Adrenal gland (tissue), 12 donors: ENCODE measurements around the gene RBBP5. TPM values are rescaled to one million over a fixed set of nuclear protein-coding genes. Genes with fewer than 3 reads are reported as not detected.

Source experiments
- DNase-seq, 7 donors: peaks; one replicate each; pipeline ENCODE4 v3.0.0-alpha.2; 2019 to 2020
- H3K27ac ChIP-seq, 5 donors: fragments of 200-600 bp; sonication (generic) in 4 of 5; 1 replicate in 3 of 5; 2 replicates in 2 of 5; pipeline versions ENCODE4 v1.5.1 to v1.8.0; 2016 to 2020; ENCODE audit warnings: mild to moderate bottlenecking in 1 of 5
- H3K27me3 ChIP-seq: fragments of 200-600 bp; 2 replicates; pipeline ENCODE4 v1.8.0; 2021
- H3K36me3 ChIP-seq, 2 donors: fragments of 200-600 bp; replicated peaks in 1 of 2; 1 replicate in 1 of 2; 2 replicates in 1 of 2; pipeline versions ENCODE4 v1.5.1 to v1.8.0; 2018 to 2022
- H3K4me1 ChIP-seq, 2 donors: fragments of 200-600 bp; replicated peaks in 1 of 2; 1 replicate in 1 of 2; 2 replicates in 1 of 2; pipeline versions ENCODE4 v1.5.1 to v1.8.0; 2018 to 2021
- H3K4me3 ChIP-seq, 4 donors: fragments of 200-600 bp; sonication (generic) in 3 of 4; one replicate each; pipeline ENCODE4 v1.5.1; 2016 to 2018
- H3K9me3 ChIP-seq, 3 donors: fragments of 200-600 bp; sonication (generic) in 1 of 3; replicated peaks in 1 of 3; 1 replicate in 2 of 3; 2 replicates in 1 of 3; pipeline versions ENCODE4 v1.5.1 to v1.8.0; 2016 to 2021
- POLR2A ChIP-seq, 2 donors: fragments of 450-650 bp; IDR thresholded peaks; one replicate each; pipeline ENCODE4 v1.6.1; 2017; ENCODE audit warnings: antibody characterized with exemption in 2 of 2, mild to moderate bottlenecking in 2 of 2, moderate library complexity in 1 of 2
- WGBS, 4 donors: extraction: QIAGEN DNeasy Blood & Tissue Kit in 2 of 4; methylation state at CpG; one replicate each; pipeline versions ENCODE4 v1.1.5 to v1.1.7; 2013 to 2017; 5-methylcytosine and 5-hydroxymethylcytosine counted together
- intact Hi-C, 2 donors: fragments of 100-400 bp; cut with DNase I; formaldehyde crosslinking; loops; one replicate each; pipeline versions ENCODE4 v1.14.1 to v1.15.0; 2022 to 2023
- polyA plus RNA-seq, 3 donors: library from polyadenylated mRNA; stranded (reverse); fragments of 200-250 nt in 2 of 3; fragments of 350-450 nt in 1 of 3; fragmentation: Illumina TruSeq in 1 of 3; extraction: RNeasy Lipid Tissue Mini Kit (QIAGEN cat#74804) in 1 of 3; gene quantifications; one replicate each; pipeline ENCODE4 v1.2.3, GENCODE V29; 2013 to 2014
- total RNA-seq, 9 donors: library from RNA; depleted of rRNA in 4 of 9; stranded (reverse); fragments of >200 nt in 4 of 9; fragments of 120-200 nt in 1 of 9; fragmentation: NEBNext Ultra II Directional in 1 of 9; extraction: Animal tissue kit (Norgen Biotek cat#: 25700) in 1 of 9; gene quantifications; one replicate each; pipeline versions ENCODE4 v1.1.0 to v1.2.4, GENCODE V29; 2013 to 2023
- TF ChIP-seq, protein P1 (sequence below), 6 experiments: fragments of 450-650 bp in 4 of 6; fragments of 200-600 bp in 2 of 6; sonication (generic) in 1 of 6; IDR thresholded peaks; 1 replicate in 5 of 6; 2 replicates in 1 of 6; pipeline versions ENCODE4 v1.5.1 to v1.8.0; 2016 to 2021; ENCODE audit warnings: antibody characterized with exemption in 6 of 6, mild to moderate bottlenecking in 2 of 6, moderate library complexity in 1 of 6
- donor health status: healthy with polysubstance abuse.
- donor health status: Bipolar disorder and iron deficiency.
- donor health status: DM: yes; HTN: yes; CAD: no.
- donor health status: DM: no; HTN: no; CAD: no.
- donor health status: DM: no; HTN: no; CAD: no.
- donor health status: DM: yes; HTN: yes; CAD: no.

The RBBP5 gene
- total and polyA plus RNA-seq, 12 donors = 4.7 to 26.0 (median 18.3) TPM

DNA sequence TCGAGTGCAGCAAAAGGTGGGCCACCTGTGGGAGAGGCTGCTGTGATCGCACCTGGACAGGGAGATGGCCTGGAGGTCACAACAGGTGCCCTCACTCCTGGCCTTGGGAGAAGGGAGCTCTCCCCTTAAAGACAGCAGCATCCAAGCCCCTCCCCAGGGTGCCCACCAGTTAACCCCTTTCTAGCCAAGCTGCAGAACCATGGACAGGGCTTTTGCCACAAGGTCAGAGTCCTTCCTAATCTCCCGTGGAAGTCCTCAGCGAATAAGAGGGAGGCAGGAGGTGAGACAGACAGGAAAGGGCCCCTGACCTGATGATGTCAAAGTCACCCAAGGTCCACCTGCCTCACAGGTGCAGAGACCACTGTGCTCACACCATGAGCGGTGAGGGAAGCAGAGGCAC lies 77.0 kb downstream of the RBBP5 start:
- intact Hi-C loops = no loop called here
- Histone ChIP-seq H3K36me3 (no peaks in the 10 kb centered on the region), H3K4me1 (no peaks in the 10 kb centered on the region), H3K27ac (no peak overlapping the region), H3K4me3 (no peak overlapping the region), H3K27me3 (no peaks in the 10 kb centered on the region), H3K9me3 (no peaks in the 10 kb centered on the region)
- WGBS, 4 donors = 20 to 24% (median 23%) methylated on average over 3 to 5 of the region's 5 CpGs
- no peak for DNase-seq
- no peak for TF ChIP-seq POLR2A (IDR thresholded peaks at IDR 0.05)
- TF ChIP-seq, protein P1, sequence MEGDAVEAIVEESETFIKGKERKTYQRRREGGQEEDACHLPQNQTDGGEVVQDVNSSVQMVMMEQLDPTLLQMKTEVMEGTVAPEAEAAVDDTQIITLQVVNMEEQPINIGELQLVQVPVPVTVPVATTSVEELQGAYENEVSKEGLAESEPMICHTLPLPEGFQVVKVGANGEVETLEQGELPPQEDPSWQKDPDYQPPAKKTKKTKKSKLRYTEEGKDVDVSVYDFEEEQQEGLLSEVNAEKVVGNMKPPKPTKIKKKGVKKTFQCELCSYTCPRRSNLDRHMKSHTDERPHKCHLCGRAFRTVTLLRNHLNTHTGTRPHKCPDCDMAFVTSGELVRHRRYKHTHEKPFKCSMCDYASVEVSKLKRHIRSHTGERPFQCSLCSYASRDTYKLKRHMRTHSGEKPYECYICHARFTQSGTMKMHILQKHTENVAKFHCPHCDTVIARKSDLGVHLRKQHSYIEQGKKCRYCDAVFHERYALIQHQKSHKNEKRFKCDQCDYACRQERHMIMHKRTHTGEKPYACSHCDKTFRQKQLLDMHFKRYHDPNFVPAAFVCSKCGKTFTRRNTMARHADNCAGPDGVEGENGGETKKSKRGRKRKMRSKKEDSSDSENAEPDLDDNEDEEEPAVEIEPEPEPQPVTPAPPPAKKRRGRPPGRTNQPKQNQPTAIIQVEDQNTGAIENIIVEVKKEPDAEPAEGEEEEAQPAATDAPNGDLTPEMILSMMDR (IDR thresholded peaks at IDR 0.05) = no peak

DNA sequence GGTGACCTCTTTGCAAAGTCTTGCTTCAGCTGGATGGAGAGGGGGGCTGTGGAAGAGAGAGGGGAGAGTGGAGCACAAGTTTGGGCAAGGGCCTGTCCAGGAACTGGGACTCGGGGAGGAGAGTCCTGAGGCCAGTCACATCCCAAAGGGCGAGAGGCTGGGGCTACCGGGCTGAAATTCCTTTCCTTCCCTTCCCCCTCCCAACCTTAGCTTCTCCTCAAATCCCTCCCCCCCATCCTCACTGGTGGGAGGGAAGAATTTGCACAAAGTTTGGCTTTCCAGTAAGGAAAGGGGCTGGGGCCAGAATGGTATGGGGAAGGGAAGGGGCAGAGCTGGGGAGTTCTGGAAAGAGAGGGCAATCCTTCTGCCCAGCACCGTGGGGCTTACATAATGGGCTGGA lies 77.9 kb downstream of the RBBP5 start:
- Histone ChIP-seq H3K4me1 (no peaks in the 10 kb centered on the region), H3K27ac (no peak overlapping the region), H3K36me3 (no peaks in the 10 kb centered on the region), H3K27me3 (no peaks in the 10 kb centered on the region), H3K4me3 (no peak overlapping the region), H3K9me3 (no peaks in the 10 kb centered on the region)
- no peak for DNase-seq
- 33 to 41% (median 34%) methylated on average over 4 of the region's 4 CpGs for WGBS, 4 donors
- intact Hi-C loops = no loop called here
- TF ChIP-seq, protein P1 (IDR thresholded peaks at IDR 0.05) = no peak
- no peak for TF ChIP-seq POLR2A (IDR thresholded peaks at IDR 0.05)

DNA sequence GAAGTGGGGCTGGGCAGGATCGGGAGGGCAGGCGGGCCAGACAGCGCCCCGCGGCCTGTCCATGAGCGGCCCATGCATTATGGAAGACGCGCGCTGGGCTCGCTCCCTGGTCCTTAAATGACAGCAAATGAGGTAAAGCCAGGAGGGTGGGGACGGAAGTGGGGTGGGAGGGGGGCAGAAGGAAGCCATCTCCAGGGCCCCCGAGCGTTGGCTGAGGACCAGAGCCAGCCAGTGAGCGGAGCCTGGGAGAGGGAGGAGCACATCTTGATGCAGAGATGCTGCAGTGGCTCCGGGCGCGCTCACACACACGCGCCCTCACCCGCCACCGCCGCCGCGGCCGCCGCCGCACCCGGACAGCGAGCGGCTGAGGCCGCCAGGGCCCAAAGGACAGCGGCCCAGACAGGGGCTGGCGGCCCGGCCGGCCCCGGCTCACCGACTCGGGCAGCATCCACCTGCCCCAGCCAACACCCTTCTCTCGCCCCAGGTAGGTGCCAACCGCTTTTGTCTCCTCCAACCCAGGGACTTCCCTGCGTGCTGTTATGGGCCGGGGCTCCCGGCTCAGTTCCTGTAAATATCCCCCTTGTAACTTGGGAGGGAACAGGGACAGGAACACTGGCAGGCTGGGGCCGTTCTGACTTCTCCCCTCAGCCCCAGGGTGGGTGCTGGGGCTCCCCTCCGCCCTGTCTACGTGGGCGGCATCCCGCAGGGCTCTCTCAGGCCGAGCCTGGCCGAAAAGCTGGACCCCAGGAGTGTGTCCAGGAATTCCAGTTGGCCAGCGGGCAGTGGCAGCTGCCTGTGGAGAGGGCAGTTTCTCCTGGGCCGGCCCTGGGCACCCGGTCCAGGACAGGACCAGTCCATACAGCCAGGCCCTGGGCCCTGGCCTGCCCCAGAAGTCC lies 78.6 kb downstream of the RBBP5 start, which contains the start of gene CNTN2:
CNTN2 (plus strand) TSS at position 302 of the 896 bp plus-strand sequence. CDS start 9,974 bp downstream, outside the sequence.
- Histone ChIP-seq H3K4me3 (no peak within 1 kb of the TSS), H3K36me3 (no peaks in the 10 kb centered on the region), H3K4me1 (peaks cover 0 to 1% of the 10 kb centered on the region in 2 donors), H3K27ac (no peak within 1 kb of the TSS), H3K9me3 (no peaks in the 10 kb centered on the region), H3K27me3 (no peaks in the 10 kb centered on the region)
- intact Hi-C loops = no loop called here
- no peak for TF ChIP-seq POLR2A (IDR thresholded peaks at IDR 0.05)
- TF ChIP-seq, protein P1 (IDR thresholded peaks at IDR 0.05) = no peak
- no peak for DNase-seq
- WGBS, 4 donors = 14 to 30% (median 17%) methylated on average over 8 to 53 of the region's 53 CpGs

DNA sequence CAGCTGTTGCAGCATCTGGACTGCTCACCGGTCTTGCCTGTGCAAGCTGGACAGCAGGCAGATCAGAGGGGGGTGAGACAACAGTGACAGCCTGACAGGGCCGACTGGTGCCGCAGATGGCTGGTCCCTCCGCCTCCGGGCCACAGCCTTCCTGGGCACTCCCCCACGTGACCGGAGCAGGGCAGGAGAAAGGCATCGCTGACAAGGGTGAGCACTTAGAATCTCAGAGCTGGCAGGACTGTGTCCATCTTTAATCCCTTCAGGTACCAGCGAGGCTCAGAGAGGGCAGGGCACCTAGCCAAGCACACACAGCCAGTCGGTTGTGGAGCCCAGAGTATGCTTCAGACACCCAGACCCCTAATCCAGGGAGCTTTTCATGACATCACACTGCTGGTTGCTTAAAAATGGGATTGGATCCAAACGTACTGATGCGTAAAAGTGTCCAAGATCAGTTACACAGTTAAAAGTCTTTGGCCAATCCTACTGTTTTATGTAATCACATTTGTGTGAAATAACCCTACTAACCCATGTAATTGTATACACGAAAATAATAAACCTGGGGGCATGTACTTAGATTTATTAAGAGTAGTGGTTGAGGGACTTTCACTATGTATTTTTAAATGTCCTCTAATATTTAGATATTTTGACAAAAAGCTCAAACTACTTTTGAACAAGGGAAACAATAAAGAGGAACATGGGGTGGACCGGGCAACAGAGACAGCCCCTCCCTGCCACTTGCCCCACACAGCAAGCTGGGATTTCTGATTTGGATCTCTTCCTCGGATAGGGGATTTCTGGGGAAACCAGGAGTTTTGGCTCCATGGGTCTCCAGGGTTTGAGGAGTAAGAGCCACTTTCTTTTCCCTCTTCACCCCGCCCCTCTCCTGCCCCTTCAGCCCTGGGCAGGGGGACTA lies 79.5 kb downstream of the RBBP5 start:
- Histone ChIP-seq H3K9me3 (no peaks in the 10 kb centered on the region), H3K27ac (no peak overlapping the region), H3K36me3 (no peaks in the 10 kb centered on the region), H3K4me3 (no peak overlapping the region), H3K27me3 (no peaks in the 10 kb centered on the region), H3K4me1 (peaks cover 0 to 7% of the 10 kb centered on the region in 2 donors)
- intact Hi-C loops = no loop called here
- DNase-seq = no peak
- no peak for TF ChIP-seq POLR2A (IDR thresholded peaks at IDR 0.05)
- TF ChIP-seq, protein P1 (IDR thresholded peaks at IDR 0.05) = no peak
- WGBS, 4 donors = 62 to 67% (median 64%) methylated on average over 14 to 16 of the region's 16 CpGs
